Right atrium auricular region (tissue), 2 donors: ENCODE results near the gene SRRM1. TPM values are rescaled to one million over a fixed set of nuclear protein-coding genes. Genes with fewer than 3 reads are reported as not detected.

Source experiments
- DNase-seq: peaks from one replicate; pipeline ENCODE4 v3.0.0-alpha.2; 2019; ENCODE audit warnings: low spot score
- H3K27ac ChIP-seq, 2 donors: fragments of 200-600 bp; sonication (generic); 1 replicate in 1 of 2; 2 replicates in 1 of 2; pipeline ENCODE4 v1.5.1; 2016 to 2019
- H3K27me3 ChIP-seq, 2 donors: fragments of 200-600 bp; sonication (generic); one replicate each; pipeline versions ENCODE4 v1.5.1 to v1.6.0; 2017 to 2019
- H3K36me3 ChIP-seq: fragments of 200-600 bp; sonication (generic); one replicate; pipeline ENCODE4 v1.5.1; 2016
- H3K4me1 ChIP-seq, 2 donors: fragments of 200-600 bp; sonication (generic); one replicate each; pipeline versions ENCODE4 v1.5.1 to v1.6.0; 2017 to 2019
- H3K4me3 ChIP-seq, 2 donors: fragments of 200-600 bp; sonication (generic); 1 replicate in 1 of 2; 2 replicates in 1 of 2; pipeline ENCODE4 v1.5.1; 2017 to 2019; ENCODE audit warnings: mild to moderate bottlenecking in 1 of 2, moderate library complexity in 1 of 2
- H3K9me3 ChIP-seq, 2 donors: fragments of 200-600 bp; sonication (generic); one replicate each; pipeline ENCODE4 v1.5.1; 2019
- total RNA-seq, 2 donors: library from RNA; depleted of rRNA; stranded (reverse); fragments of >200 nt; gene quantifications; one replicate each; pipeline ENCODE4 v1.1.0, GENCODE V29; 2016
- TF ChIP-seq, protein P1 (sequence below), 2 donors: fragments of 200-600 bp; sonication (generic); IDR thresholded peaks; one replicate each; pipeline ENCODE4 v1.5.1; 2019; ENCODE audit warnings: antibody characterized with exemption in 2 of 2

SRRM1 gene
- total RNA-seq, 2 donors from 2014 or later, result 49.5 to 50.5 TPM

DNA sequence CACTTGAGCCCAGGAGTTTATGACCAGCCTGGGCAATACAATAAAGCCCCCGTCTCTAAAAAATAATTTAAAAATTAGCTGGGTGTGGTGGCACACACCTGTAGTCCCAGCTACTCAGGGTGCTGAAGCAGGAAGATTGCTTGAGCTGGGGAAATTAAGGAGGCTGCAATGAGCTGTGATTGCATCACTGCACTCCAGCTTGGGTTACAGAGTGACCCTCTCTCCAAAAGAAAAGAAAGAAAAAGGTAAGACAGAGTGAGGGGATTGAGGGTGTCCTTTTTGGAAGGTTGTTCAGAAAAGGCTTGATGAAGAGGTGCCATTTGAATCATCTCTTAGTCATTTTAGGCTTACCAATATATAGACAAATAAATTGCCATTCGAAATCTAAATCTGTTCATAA, 4.0 kb upstream of the SRRM1 start:
- H3K27ac ChIP-seq, result no peak overlapping the region
- H3K36me3 ChIP-seq, result no peaks in the 10 kb centered on the region
- H3K4me3 ChIP-seq, result no peak overlapping the region
- H3K9me3 ChIP-seq, result no peaks in the 10 kb centered on the region
- TF ChIP-seq, protein P1, sequence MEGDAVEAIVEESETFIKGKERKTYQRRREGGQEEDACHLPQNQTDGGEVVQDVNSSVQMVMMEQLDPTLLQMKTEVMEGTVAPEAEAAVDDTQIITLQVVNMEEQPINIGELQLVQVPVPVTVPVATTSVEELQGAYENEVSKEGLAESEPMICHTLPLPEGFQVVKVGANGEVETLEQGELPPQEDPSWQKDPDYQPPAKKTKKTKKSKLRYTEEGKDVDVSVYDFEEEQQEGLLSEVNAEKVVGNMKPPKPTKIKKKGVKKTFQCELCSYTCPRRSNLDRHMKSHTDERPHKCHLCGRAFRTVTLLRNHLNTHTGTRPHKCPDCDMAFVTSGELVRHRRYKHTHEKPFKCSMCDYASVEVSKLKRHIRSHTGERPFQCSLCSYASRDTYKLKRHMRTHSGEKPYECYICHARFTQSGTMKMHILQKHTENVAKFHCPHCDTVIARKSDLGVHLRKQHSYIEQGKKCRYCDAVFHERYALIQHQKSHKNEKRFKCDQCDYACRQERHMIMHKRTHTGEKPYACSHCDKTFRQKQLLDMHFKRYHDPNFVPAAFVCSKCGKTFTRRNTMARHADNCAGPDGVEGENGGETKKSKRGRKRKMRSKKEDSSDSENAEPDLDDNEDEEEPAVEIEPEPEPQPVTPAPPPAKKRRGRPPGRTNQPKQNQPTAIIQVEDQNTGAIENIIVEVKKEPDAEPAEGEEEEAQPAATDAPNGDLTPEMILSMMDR (IDR thresholded peaks at IDR 0.05), result no peak
- peaks cover 0 to 12% of the 10 kb centered on the region in 2 donors for H3K4me1 ChIP-seq
- DNase-seq, result no peak
- H3K27me3 ChIP-seq, result no peaks in the 10 kb centered on the region

DNA sequence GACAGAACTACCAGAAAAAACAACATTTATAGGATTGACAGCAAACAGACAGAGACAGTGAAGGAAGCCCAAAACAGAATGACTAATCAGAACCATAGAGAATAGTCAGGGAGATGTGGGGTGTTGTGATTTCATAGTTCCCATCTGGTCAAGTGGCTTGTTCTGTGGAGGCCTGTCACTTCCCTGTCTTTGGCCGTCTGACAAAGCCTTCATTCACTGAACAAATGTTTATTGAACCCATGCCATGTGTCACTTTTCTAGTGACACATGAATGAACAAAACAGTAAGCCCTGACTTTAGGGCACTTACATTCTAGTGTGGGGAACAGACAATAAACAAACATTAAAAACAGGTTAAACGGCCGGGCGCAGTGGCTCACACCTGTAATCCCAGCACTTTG, 3.2 kb upstream of the SRRM1 start:
- TF ChIP-seq, protein P1 (IDR thresholded peaks at IDR 0.05), result no peak
- Histone ChIP-seq H3K27ac (no peak overlapping the region), H3K27me3 (no peaks in the 10 kb centered on the region), H3K36me3 (no peaks in the 10 kb centered on the region), H3K4me1 (peaks cover 0 to 20% of the 10 kb centered on the region in 2 donors), H3K4me3 (no peak overlapping the region), H3K9me3 (no peaks in the 10 kb centered on the region)
- no peak for DNase-seq

DNA sequence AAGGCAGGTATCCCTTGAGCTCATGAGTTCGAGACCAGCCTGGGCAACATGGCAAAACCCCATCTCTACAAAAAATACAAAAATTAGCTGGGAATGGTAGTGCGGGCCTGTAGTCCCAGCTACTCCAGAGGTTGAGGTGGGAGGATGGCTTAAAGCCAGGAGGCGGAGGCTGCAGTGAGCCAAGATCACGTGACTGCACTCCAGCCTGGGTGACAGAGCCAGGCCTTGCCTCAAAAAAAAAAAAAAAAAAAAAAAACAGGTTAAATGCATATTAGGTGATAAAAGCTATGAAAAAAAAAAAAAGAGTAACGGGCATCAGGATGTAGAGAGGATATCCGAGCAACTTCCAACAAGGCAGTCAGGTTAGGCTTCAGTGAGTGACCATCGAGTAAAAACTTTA, 2.8 kb upstream of the SRRM1 start:
- Histone ChIP-seq H3K27ac (no peak overlapping the region), H3K36me3 (no peaks in the 10 kb centered on the region), H3K4me1 (peaks cover 0 to 24% of the 10 kb centered on the region in 2 donors), H3K4me3 (no peak overlapping the region), H3K27me3 (no peaks in the 10 kb centered on the region), H3K9me3 (no peaks in the 10 kb centered on the region)
- DNase-seq, result no peak
- TF ChIP-seq, protein P1 (IDR thresholded peaks at IDR 0.05), result no peak

DNA sequence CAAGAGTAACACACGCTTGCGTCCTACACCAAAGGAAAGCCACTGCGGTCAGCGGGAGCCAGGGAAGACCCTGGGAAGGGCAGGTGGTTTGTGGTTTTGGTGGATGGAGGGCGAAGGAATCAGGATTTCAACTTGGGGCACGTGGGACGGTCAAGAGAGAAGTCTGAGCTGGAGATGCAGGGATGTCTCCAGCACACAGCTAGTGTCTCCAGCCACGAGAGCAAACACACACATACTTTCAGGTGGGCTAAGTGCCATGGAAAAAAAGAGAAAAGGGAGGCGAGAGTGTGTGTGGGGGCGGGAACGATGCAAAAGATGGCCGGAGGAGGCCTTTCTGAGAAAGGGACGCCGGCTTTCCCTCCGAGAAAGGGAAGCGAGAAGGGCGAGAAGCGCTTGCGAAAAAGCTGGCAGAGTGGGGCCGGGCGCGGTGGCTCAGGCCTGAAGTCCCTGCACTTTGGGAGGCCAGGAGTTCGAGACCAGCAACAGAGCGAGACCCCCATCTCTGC, 1.4 kb upstream of the SRRM1 start:
- Histone ChIP-seq H3K27ac (peak overlapping the region; percentile 94 to 100), H3K36me3 (peaks cover 11% of the 10 kb centered on the region), H3K4me3 (peak overlapping the region; percentile 61 to 82), H3K4me1 (peaks cover 0 to 29% of the 10 kb centered on the region in 2 donors), H3K9me3 (no peaks in the 10 kb centered on the region), H3K27me3 (no peaks in the 10 kb centered on the region)
- no peak for DNase-seq
- TF ChIP-seq, protein P1 (IDR thresholded peaks at IDR 0.05), result no peak

DNA sequence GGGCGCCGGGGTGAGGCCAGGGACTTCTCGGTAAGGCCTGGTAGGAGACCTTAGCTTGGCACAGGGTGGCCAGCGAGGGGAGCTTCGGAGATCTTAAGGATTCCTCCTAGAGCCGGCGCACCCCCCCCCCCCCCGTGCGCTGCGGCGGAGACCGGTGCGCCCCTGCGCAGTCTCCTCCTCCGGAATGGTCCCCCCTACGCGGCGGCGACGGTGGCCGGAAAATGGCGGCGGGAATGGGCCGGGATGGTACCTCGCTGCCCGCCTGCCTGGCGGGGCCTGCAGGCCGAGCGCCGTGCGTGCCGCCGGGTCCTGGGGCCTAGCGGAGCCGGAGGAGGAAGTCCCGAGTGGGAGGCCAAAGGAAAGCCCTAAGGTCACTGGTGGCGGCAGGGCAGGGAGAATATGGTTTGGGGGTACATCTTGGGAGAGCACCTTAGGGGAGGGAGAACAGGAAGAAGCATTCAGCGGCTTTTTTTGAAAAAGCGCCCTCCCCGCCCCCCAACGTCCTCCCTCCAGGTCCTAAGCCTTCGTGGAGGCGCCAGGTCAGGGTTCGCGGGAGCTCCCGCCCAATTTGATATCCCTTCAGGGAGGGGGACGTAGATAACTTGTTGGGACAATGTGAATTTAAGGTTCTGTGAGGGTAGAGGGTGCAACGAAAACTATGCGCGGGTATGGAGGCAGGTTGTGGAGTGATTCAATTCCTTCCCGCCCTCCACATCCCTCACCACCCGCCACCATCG, 429 bp downstream of the SRRM1 start:
- no peak for DNase-seq
- TF ChIP-seq, protein P1 (IDR thresholded peaks at IDR 0.05), result no peak
- peaks cover 0 to 29% of the 10 kb centered on the region in 2 donors for H3K4me1 ChIP-seq
- peak overlapping the region; percentile 91 for H3K4me3 ChIP-seq
- no peaks in the 10 kb centered on the region for H3K27me3 ChIP-seq
- H3K36me3 ChIP-seq, result peaks cover 27% of the 10 kb centered on the region
- H3K27ac ChIP-seq, result peak overlapping the region; percentile 90 to 97
- no peaks in the 10 kb centered on the region for H3K9me3 ChIP-seq

DNA sequence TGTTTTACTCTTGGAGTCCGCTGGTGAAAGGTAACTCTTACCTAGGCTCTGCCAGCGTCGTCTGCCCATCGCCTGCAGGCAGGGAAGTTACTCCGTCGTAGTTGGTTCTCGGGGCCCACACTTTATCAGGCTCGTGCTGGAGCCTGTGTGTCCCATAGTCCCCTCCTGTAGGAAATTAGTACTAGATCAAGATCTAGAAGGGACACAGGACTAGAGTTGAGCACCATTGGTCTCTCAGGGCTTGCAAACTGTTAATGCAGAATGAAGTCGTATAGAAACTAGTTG, 940 bp downstream of the SRRM1 start:
- Histone ChIP-seq H3K27me3 (no peaks in the 10 kb centered on the region), H3K4me3 (peak overlapping the region; percentile 91), H3K4me1 (peaks cover 0 to 29% of the 10 kb centered on the region in 2 donors), H3K27ac (peak overlapping the region; percentile 90 to 97), H3K36me3 (peaks cover 32% of the 10 kb centered on the region), H3K9me3 (no peaks in the 10 kb centered on the region)
- TF ChIP-seq, protein P1 (IDR thresholded peaks at IDR 0.05), result no peak
- no peak for DNase-seq
